Measurements from ENCODE around the gene CXCL13. TPM values are rescaled to one million over a fixed set of nuclear protein-coding genes. Genes with fewer than 3 reads are reported as not detected.

CXCL13 gene
- not detected in 2 replicates for total RNA-seq

GRCh38 chr4:77605210-77605902 lies at the start of gene CXCL13:
Gene CXCL13 (plus strand): TSS chr4:77605820. CDS start chr4:77605866, 46 bp downstream.

Other genes with a start within 250 kb of the CXCL13 start
- 30.9 and 46.2 TPM in 2 replicates for gene CNOT6L, start 213.5 kb downstream of the CXCL13 start, total RNA-seq

Data from bladder microvascular endothelial cell (primary cell).